K562 (cell line): ENCODE data around the gene ACBD6.

Experiments
- ATF2 ChIP-seq: sonication (generic); formaldehyde crosslinking; IDR thresholded peaks from 2 replicates; pipeline ENCODE4 v1.8.1; 2022; ENCODE audit warnings: missing genetic modification reagents
- CBX2 ChIP-seq: fragments of 200-600 bp; sonication (generic); IDR thresholded peaks from one replicate; pipeline ENCODE4 v1.6.1; 2012; ENCODE audit warnings: mild to moderate bottlenecking, low read length, inconsistent platforms; ENCODE audit not compliant: insufficient read depth, poor library complexity, severe bottlenecking
- EZH2 ChIP-seq: IDR thresholded peaks from 2 replicates; pipeline ENCODE4 v1.6.1; 2012; ENCODE audit warnings: low read depth, mild to moderate bottlenecking, inconsistent platforms, low read length, borderline replicate concordance
- FOXA1 ChIP-seq: fragments of 450-650 bp; IDR thresholded peaks from 2 replicates; pipeline ENCODE4 v1.6.1; 2016; ENCODE audit warnings: mild to moderate bottlenecking, borderline replicate concordance
- GATA2 ChIP-seq: sonication (generic); formaldehyde crosslinking; IDR thresholded peaks from 2 replicates; pipeline ENCODE4 v1.4.0; 2020; ENCODE audit warnings: mild to moderate bottlenecking, missing genetic modification reagents
- MAFK ChIP-seq: IDR thresholded peaks from 2 replicates; pipeline ENCODE4 v1.6.1; 2011; ENCODE audit warnings: low read length, improper control_type of control experiment
- RBM22 ChIP-seq: fragments of 200-400 bp; formaldehyde crosslinking; IDR thresholded peaks from 2 replicates; pipeline ENCODE4 v1.6.1; 2018; ENCODE audit warnings: low read length, low read depth; ENCODE audit not compliant: poor library complexity, severe bottlenecking
- SP1 ChIP-seq: sonication (generic); formaldehyde crosslinking; IDR thresholded peaks from 2 replicates; pipeline ENCODE4 v1.8.1; 2022; ENCODE audit warnings: mild to moderate bottlenecking, missing genetic modification reagents
- ZNF133 ChIP-seq: fragments of 250-450 bp; sonication (Bioruptor Pico); IDR thresholded peaks from 2 replicates; pipeline ENCODE4 v1.4.0; 2020; ENCODE audit warnings: mild to moderate bottlenecking
- ZNF766 ChIP-seq: fragments of 200-800 bp; sonication (Bioruptor generic); conservative IDR thresholded peaks from 2 replicates; pipeline ENCODE4 v1.6.1; 2016; ENCODE audit warnings: missing genetic modification characterization, missing compliant biosample characterization
- TF ChIP-seq, protein P1 (sequence below): sonication (generic); formaldehyde crosslinking; IDR thresholded peaks from 2 replicates; pipeline ENCODE4 v1.8.1; 2022; ENCODE audit warnings: missing genetic modification reagents
- TF ChIP-seq, protein P2 (sequence below), 3 experiments: IDR thresholded peaks in 2 of 3; conservative IDR thresholded peaks in 1 of 3; 2 replicates each; pipeline ENCODE4 v1.5.1; 2011 to 2012; ENCODE audit warnings: low read length in 3 of 3, mild to moderate bottlenecking in 3 of 3, control low read depth in 2 of 3, improper control_type of control experiment in 1 of 3, inconsistent platforms in 1 of 3, low read depth in 1 of 3, mixed read lengths in 1 of 3, moderate library complexity in 1 of 3; ENCODE audit not compliant: insufficient read depth in 2 of 3
- TF ChIP-seq, protein P3 (sequence below): fragments of 250-450 bp; sonication (Bioruptor Pico); IDR thresholded peaks from 2 replicates; pipeline ENCODE4 v1.5.0; 2020; ENCODE audit warnings: mild to moderate bottlenecking

DNA sequence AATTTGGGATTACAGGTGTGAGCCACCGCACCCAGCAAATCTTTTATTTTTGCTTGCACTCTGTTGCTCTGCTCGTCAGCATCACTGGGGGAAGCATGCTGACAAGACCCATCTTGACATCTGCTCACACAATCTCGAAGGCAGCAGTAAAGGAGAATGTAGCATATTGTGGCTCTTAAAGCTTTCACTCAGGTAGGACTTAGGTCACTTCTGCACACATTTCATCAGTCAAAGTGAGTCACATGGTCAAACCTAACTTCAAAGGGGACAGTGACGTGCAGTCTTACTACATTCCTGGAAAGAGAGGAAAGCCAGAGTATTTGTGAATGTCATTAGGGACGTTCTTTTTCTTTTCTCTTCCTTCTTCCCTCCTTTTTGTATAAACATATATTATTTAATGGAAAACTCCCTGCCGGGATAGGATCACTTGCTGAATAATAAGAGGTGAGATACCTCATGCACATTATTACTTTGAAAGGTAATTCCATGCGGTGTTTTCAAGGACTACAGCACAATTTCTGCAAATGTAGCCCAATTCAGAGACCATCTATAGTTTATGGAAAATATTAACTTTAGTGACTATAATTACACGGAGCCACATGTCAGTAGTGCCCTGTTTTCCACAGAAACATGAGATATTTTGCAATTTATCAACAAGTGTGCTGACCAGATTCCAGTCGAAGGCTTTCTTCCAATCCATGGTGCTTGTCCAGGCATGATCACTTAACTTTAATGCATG lies 19.3 kb upstream of the ACBD6 start:
- TF ChIP-seq, protein P1, sequence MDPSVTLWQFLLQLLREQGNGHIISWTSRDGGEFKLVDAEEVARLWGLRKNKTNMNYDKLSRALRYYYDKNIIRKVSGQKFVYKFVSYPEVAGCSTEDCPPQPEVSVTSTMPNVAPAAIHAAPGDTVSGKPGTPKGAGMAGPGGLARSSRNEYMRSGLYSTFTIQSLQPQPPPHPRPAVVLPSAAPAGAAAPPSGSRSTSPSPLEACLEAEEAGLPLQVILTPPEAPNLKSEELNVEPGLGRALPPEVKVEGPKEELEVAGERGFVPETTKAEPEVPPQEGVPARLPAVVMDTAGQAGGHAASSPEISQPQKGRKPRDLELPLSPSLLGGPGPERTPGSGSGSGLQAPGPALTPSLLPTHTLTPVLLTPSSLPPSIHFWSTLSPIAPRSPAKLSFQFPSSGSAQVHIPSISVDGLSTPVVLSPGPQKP (CRISPR knock-in tag): no peak
- TF ChIP-seq ZNF766 (CRISPR knock-in tag) (no peak), ATF2 (CRISPR knock-in tag) (no peak), ZNF133 (CRISPR knock-in tag) (no peak), EZH2 (no peak), GATA2 (no peak), SP1 (CRISPR knock-in tag) (no peak), CBX2 (no peak), MAFK (no peak), RBM22 (no peak), FOXA1 (no peak)
- TF ChIP-seq, protein P2, sequence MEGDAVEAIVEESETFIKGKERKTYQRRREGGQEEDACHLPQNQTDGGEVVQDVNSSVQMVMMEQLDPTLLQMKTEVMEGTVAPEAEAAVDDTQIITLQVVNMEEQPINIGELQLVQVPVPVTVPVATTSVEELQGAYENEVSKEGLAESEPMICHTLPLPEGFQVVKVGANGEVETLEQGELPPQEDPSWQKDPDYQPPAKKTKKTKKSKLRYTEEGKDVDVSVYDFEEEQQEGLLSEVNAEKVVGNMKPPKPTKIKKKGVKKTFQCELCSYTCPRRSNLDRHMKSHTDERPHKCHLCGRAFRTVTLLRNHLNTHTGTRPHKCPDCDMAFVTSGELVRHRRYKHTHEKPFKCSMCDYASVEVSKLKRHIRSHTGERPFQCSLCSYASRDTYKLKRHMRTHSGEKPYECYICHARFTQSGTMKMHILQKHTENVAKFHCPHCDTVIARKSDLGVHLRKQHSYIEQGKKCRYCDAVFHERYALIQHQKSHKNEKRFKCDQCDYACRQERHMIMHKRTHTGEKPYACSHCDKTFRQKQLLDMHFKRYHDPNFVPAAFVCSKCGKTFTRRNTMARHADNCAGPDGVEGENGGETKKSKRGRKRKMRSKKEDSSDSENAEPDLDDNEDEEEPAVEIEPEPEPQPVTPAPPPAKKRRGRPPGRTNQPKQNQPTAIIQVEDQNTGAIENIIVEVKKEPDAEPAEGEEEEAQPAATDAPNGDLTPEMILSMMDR (IDR thresholded peaks at IDR 0.05 in 2 of 3, conservative IDR thresholded peaks at IDR 0.05 in 1 of 3; ENCODE audit: insufficient read depth in 2 of 3, low read depth in 1 of 3, low read length in 3 of 3): no peak
- TF ChIP-seq, protein P3, sequence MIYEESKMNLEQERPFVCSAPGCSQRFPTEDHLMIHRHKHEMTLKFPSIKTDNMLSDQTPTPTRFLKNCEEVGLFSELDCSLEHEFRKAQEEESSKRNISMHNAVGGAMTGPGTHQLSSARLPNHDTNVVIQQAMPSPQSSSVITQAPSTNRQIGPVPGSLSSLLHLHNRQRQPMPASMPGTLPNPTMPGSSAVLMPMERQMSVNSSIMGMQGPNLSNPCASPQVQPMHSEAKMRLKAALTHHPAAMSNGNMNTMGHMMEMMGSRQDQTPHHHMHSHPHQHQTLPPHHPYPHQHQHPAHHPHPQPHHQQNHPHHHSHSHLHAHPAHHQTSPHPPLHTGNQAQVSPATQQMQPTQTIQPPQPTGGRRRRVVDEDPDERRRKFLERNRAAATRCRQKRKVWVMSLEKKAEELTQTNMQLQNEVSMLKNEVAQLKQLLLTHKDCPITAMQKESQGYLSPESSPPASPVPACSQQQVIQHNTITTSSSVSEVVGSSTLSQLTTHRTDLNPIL (CRISPR knock-in tag): no peak
